Ascending aorta (tissue), 2 donors: ENCODE measurements around the gene CACNA2D1. TPM values are rescaled to one million over a fixed set of nuclear protein-coding genes. Genes with fewer than 3 reads are reported as not detected.
"Not testable (repeated sequence)": the region's sequence is repeated elsewhere in the genome, so short reads cannot be mapped to it uniquely, and the experiment has no call there.

Experiments
- DNase-seq, 2 donors: peaks; one replicate each; pipeline ENCODE4 v3.0.0-alpha.2; 2019; ENCODE audit warnings: low spot score in 2 of 2
- H3K27ac ChIP-seq, 2 donors: fragments of 200-600 bp; sonication (generic); one replicate each; pipeline ENCODE4 v1.5.1; 2016 to 2017; ENCODE audit warnings: mild to moderate bottlenecking in 1 of 2
- H3K27me3 ChIP-seq: fragments of 200-600 bp; sonication (generic); one replicate; pipeline ENCODE4 v1.5.1; 2017
- H3K36me3 ChIP-seq, 2 donors: fragments of 200-600 bp; sonication (generic); one replicate each; pipeline ENCODE4 v1.5.1; 2016
- H3K4me1 ChIP-seq, 2 donors: fragments of 200-600 bp; sonication (generic); one replicate each; pipeline ENCODE4 v1.5.1; 2016 to 2017; ENCODE audit warnings: mild to moderate bottlenecking in 1 of 2
- H3K4me3 ChIP-seq, 2 donors: fragments of 200-600 bp; sonication (generic); one replicate each; pipeline ENCODE4 v1.5.1; 2016 to 2017; ENCODE audit warnings: mild to moderate bottlenecking in 1 of 2
- H3K9me3 ChIP-seq, 2 donors: fragments of 200-600 bp; sonication (generic); one replicate each; pipeline ENCODE4 v1.5.1; 2016
- intact Hi-C: fragments of 100-400 bp; cut with DNase I; formaldehyde crosslinking; loops from one replicate; pipeline ENCODE4 v1.15.1; 2023
- total RNA-seq: library from RNA; depleted of rRNA; stranded (reverse); fragments of >200 nt; gene quantifications from one replicate; pipeline ENCODE4 v1.1.0, GENCODE V29; 2016
- TF ChIP-seq, protein P1 (sequence below), 3 experiments: fragments of 200-600 bp in 2 of 3; fragments of 450-650 bp in 1 of 3; sonication (generic) in 2 of 3; IDR thresholded peaks; one replicate each; pipeline ENCODE4 v1.5.1; 2016 to 2019; ENCODE audit warnings: antibody characterized with exemption in 3 of 3, mild to moderate bottlenecking in 1 of 3, moderate library complexity in 1 of 3

Gene CACNA2D1
- total RNA-seq, 1 donor from 2014 or later = 17.3 TPM

DNA sequence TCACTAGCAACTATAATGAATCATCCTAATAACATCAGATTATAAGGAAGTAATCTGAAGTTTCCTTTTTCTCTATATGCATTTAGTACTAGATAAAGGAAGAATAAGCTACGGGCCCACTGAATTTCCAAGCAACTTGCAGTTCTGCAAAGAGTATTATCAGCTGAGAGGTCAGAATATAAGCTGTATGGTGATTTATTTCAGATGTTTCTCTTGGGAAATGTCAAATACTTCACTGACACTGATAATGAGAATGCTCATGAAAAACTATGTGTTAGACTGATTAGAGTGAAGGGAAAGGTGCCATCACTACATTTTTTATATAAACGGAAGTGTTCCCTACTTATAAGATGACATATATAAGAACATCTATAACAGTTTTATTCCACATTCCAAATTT, 422.5 kb downstream of the CACNA2D1 start:
- Histone ChIP-seq H3K27me3 (no peaks in the 10 kb centered on the region), H3K9me3 (no peaks in the 10 kb centered on the region), H3K27ac (no peak overlapping the region), H3K36me3 (no peaks in the 10 kb centered on the region), H3K4me1 (peaks cover 0 to 9% of the 10 kb centered on the region in 2 donors), H3K4me3 (no peak overlapping the region)
- no peak for DNase-seq
- intact Hi-C loops = no loop called here
- TF ChIP-seq, protein P1, sequence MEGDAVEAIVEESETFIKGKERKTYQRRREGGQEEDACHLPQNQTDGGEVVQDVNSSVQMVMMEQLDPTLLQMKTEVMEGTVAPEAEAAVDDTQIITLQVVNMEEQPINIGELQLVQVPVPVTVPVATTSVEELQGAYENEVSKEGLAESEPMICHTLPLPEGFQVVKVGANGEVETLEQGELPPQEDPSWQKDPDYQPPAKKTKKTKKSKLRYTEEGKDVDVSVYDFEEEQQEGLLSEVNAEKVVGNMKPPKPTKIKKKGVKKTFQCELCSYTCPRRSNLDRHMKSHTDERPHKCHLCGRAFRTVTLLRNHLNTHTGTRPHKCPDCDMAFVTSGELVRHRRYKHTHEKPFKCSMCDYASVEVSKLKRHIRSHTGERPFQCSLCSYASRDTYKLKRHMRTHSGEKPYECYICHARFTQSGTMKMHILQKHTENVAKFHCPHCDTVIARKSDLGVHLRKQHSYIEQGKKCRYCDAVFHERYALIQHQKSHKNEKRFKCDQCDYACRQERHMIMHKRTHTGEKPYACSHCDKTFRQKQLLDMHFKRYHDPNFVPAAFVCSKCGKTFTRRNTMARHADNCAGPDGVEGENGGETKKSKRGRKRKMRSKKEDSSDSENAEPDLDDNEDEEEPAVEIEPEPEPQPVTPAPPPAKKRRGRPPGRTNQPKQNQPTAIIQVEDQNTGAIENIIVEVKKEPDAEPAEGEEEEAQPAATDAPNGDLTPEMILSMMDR (IDR thresholded peaks at IDR 0.05) = no peak

DNA sequence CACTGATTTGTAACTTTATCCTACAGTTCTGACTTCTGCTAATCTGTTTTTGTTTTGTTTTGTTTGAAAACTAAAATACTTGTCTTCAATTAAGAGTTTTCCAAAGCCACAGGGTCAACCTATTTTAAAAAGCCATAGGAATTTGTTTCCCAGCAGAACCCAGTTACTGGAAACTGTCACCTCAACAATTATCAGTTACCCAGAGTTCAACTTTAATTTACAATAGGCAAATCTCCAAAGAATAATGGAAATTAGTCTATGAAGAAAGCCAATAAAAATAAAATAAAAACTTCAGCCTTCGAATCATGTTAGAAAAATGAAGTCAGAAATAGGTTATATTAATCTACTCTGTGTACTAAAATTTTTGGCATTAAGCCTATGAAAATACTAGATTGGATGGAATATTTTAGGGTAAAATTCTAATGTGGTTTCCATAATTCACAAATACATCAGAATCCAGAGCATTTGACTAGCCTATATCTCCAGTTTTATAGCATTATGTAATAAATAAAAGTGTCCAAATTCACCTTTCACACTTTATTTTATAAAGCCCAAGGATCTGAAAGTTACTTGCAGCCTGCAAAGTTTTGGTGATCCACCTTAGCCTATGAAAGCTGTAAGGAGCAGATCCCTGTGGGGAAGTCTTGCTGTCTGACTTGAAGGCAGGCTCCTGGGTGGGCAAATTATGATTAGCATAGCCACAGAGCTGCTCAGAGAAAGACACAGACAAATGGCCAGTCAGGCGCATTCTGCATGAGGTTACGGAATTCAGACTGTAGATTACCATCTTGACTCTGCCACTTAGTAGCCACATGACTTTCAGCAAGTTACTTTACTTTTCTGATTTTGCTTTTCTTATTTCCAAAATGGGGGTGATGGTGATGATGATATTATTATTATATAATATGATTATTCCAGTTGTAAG, 423.8 kb downstream of the CACNA2D1 start:
- peaks cover 0 to 9% of the 10 kb centered on the region in 2 donors for H3K4me1 ChIP-seq
- H3K27me3 ChIP-seq = no peaks in the 10 kb centered on the region
- DNase-seq = no peak
- H3K4me3 ChIP-seq = no peak overlapping the region
- H3K9me3 ChIP-seq = no peaks in the 10 kb centered on the region
- H3K27ac ChIP-seq = peak overlapping the region in 1 of 2 donors; percentile 44
- intact Hi-C loops = loop anchor here (5.0 kb wide), 3 partner anchors 303 to 538 kb away; no protein-coding TSS in a partner anchor
- H3K36me3 ChIP-seq = no peaks in the 10 kb centered on the region
- TF ChIP-seq, protein P1 (IDR thresholded peaks at IDR 0.05) = no peak

DNA sequence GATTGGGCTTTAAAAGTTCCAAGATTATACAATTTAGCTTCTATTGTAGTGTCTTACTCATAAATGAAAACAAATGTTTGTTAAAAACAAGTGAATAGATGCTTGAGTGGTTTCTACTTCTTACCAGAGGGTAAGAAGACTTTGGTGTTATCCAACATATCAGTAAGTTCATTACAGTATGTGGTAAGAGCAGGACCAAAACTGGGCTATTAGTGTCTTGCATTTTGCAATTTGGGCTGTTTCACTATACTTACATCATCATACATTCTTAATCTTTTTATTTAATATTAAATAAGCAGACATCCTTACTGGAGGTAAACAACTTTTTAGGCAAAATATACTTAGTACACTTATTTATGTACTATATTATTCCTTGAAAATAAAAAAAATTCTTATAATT, 425.4 kb downstream of the CACNA2D1 start:
- TF ChIP-seq, protein P1 (IDR thresholded peaks at IDR 0.05) = no peak

DNA sequence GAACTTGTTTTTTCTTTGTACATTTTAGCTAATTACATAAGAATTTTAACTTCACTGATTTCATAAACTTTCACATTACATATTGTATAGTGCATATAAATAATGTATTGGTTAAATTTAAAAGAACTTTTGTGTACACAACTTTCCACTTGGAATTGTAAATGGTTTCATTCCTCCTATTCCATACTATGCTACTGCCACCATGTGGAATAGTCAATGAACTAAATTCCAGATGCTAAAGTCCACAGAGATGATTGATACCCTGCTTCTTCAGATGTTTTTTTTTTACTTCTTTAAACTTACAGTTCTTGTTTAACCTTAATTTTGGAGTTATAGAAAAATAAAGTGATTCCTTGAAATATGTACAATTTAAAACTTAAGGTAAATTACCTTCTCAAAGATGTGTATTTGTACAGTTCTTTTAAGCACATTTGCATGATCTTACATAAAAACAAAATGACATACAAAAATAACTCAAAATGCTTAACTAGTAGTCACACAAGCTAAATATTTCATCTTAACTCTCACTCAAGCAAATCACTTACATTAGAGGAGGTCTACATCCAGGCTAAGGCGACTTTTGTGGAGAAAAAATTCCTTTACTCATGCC, 426.1 kb downstream of the CACNA2D1 start:
- Histone ChIP-seq H3K4me1 (peaks cover 0 to 9% of the 10 kb centered on the region in 2 donors), H3K27me3 (no peaks in the 10 kb centered on the region), H3K4me3 (no peak overlapping the region), H3K36me3 (no peaks in the 10 kb centered on the region), H3K27ac (no peak overlapping the region), H3K9me3 (no peaks in the 10 kb centered on the region)
- TF ChIP-seq, protein P1 (IDR thresholded peaks at IDR 0.05) = peak; percentile 11 to 43 (median 29)
- no peak for DNase-seq
- intact Hi-C loops = loop anchor here (5.0 kb wide), 3 partner anchors 300 to 535 kb away; no protein-coding TSS in a partner anchor

More for the DNA sequence above, 425.4 kb downstream of the CACNA2D1 start:
- H3K4me3 ChIP-seq = no peak overlapping the region
- intact Hi-C loops = loop anchor here (5.0 kb wide), 3 partner anchors 301 to 536 kb away; no protein-coding TSS in a partner anchor
- H3K27ac ChIP-seq = no peak overlapping the region
- no peaks in the 10 kb centered on the region for H3K9me3 ChIP-seq
- H3K27me3 ChIP-seq = no peaks in the 10 kb centered on the region
- H3K4me1 ChIP-seq = peaks cover 0 to 9% of the 10 kb centered on the region in 2 donors
- DNase-seq = no peak
- H3K36me3 ChIP-seq = no peaks in the 10 kb centered on the region

DNA sequence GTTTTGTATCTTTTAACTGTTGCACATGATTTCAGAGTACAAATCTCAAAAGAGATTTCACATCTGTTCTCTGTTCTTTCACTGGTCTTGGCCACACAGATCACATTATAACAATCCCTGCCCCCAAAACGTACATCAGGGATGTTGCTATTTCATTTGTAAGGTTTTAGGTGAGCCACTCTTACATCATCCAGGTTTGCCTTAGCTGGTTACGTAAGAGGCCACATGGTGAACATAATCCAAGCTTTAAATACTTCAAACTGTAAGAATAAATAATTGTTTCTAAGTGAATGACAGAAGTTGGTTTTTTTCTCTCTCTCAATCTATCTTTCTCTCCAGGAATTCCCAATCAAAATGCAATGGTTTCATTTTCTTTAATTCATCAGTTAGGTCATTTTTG, 427.8 kb downstream of the CACNA2D1 start:
- TF ChIP-seq, protein P1 (IDR thresholded peaks at IDR 0.05) = no peak
- H3K36me3 ChIP-seq = no peaks in the 10 kb centered on the region
- H3K27ac ChIP-seq = no peak overlapping the region
- intact Hi-C loops = loop anchor here (5.0 kb wide), 3 partner anchors 298 to 533 kb away; no protein-coding TSS in a partner anchor
- H3K27me3 ChIP-seq = no peaks in the 10 kb centered on the region
- peaks cover 0 to 7% of the 10 kb centered on the region in 2 donors for H3K4me1 ChIP-seq
- no peaks in the 10 kb centered on the region for H3K9me3 ChIP-seq
- H3K4me3 ChIP-seq = no peak overlapping the region
- no peak for DNase-seq

DNA sequence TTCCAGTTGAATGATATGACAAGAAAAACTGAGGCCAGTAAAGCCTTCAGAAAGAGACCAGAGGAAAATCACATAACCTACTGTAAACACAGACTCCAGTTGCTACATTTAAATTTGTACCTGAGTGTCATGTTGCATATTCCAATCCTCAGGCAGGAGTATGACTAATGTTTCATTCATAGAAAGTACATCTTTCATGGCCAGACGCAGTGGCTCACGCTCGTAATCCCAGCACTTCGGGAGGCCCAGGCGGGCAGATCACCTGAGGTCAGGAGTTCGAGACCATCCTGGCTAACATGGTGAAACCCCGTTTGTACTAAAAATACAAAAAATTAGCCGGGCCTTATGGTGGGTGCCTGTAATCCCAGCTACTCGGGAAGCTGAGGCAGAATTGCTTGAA, 429.0 kb downstream of the CACNA2D1 start:
- DNase-seq, H3K27ac ChIP-seq, H3K4me1 ChIP-seq, H3K36me3 ChIP-seq, H3K9me3 ChIP-seq, H3K27me3 ChIP-seq, intact Hi-C loops, H3K4me3 ChIP-seq: not testable (repeated sequence)
